Testis (tissue), 3 donors: ENCODE measurements around the gene PGRMC2. TPM values are rescaled to one million over a fixed set of nuclear protein-coding genes. Genes with fewer than 3 reads are reported as not detected.
A peak's percentile ranks its signal among the peaks of the same experiment; 100 is the strongest.

Source experiments
- DNase-seq: peaks from one replicate; pipeline ENCODE4 v3.0.0-alpha.2; 2019
- H3K27ac ChIP-seq, 2 donors: fragments of 200-600 bp; sonication (generic); one replicate each; pipeline ENCODE4 v1.5.1; 2019
- H3K27me3 ChIP-seq: fragments of 200-600 bp; sonication (generic); one replicate; pipeline ENCODE4 v1.5.1; 2019
- H3K36me3 ChIP-seq: fragments of 200-600 bp; sonication (generic); one replicate; pipeline ENCODE4 v1.5.1; 2017; ENCODE audit warnings: low read depth; ENCODE audit errors: missing control alignments
- H3K4me1 ChIP-seq: fragments of 200-600 bp; sonication (generic); one replicate; pipeline ENCODE4 v1.5.1; 2019
- H3K4me3 ChIP-seq, 2 donors: fragments of 200-600 bp; sonication (generic); one replicate each; pipeline ENCODE4 v1.5.1; 2017 to 2019
- H3K9me3 ChIP-seq: fragments of 200-600 bp; sonication (generic); one replicate; pipeline ENCODE4 v1.5.1; 2017
- CTCF ChIP-seq, 3 experiments: fragments of 450-650 bp in 2 of 3; fragments of 200-600 bp in 1 of 3; sonication (generic) in 1 of 3; IDR thresholded peaks; one replicate each; pipeline ENCODE4 v1.5.1; 2016 to 2019; ENCODE audit warnings: antibody characterized with exemption in 3 of 3, mild to moderate bottlenecking in 2 of 3, moderate library complexity in 1 of 3
- POLR2A ChIP-seq: fragments of 450-650 bp; IDR thresholded peaks from one replicate; pipeline ENCODE4 v1.6.1; 2017; ENCODE audit warnings: antibody characterized with exemption, mild to moderate bottlenecking, moderate library complexity
- WGBS, 2 donors: methylation state at CpG; one replicate each; pipeline ENCODE4 v1.1.5; 2018; 5-methylcytosine and 5-hydroxymethylcytosine counted together
- intact Hi-C: fragments of 100-400 bp; cut with DNase I; formaldehyde crosslinking; loops from one replicate; pipeline ENCODE4 v1.15.1; 2023; ENCODE audit warnings: low total_unique reads
- polyA plus RNA-seq: library from polyadenylated mRNA; stranded (reverse); fragments of 350-450 nt; fragmentation: Illumina TruSeq; extraction: RNeasy Lipid Tissue Mini Kit (QIAGEN cat#74804); gene quantifications from one replicate; pipeline ENCODE4 v1.2.3, GENCODE V29; 2014; ENCODE audit warnings: low read depth, low replicate concordance; ENCODE audit not compliant: insufficient read depth
- total RNA-seq, 2 donors: library from RNA; depleted of rRNA; stranded (reverse); fragments of >200 nt; gene quantifications; one replicate each; pipeline ENCODE4 v1.2.3, GENCODE V29; 2016

The PGRMC2 gene
- total and polyA plus RNA-seq, 3 donors from 2014 or later = 32.3 to 85.3 (median 41.2) TPM

GRCh38 chr4:128221586-128221985, 66.0 kb downstream of the PGRMC2 start:
- Histone ChIP-seq H3K9me3 (no peaks in the 10 kb centered on the region), H3K4me3 (no peak overlapping the region), H3K36me3 (no peaks in the 10 kb centered on the region), H3K4me1 (no peaks in the 10 kb centered on the region), H3K27me3 (no peaks in the 10 kb centered on the region), H3K27ac (no peak overlapping the region)
- no peak for DNase-seq
- intact Hi-C loops = no loop called here
- no peak for TF ChIP-seq POLR2A
- no peak for TF ChIP-seq CTCF (IDR thresholded peaks at IDR 0.05)

DNA sequence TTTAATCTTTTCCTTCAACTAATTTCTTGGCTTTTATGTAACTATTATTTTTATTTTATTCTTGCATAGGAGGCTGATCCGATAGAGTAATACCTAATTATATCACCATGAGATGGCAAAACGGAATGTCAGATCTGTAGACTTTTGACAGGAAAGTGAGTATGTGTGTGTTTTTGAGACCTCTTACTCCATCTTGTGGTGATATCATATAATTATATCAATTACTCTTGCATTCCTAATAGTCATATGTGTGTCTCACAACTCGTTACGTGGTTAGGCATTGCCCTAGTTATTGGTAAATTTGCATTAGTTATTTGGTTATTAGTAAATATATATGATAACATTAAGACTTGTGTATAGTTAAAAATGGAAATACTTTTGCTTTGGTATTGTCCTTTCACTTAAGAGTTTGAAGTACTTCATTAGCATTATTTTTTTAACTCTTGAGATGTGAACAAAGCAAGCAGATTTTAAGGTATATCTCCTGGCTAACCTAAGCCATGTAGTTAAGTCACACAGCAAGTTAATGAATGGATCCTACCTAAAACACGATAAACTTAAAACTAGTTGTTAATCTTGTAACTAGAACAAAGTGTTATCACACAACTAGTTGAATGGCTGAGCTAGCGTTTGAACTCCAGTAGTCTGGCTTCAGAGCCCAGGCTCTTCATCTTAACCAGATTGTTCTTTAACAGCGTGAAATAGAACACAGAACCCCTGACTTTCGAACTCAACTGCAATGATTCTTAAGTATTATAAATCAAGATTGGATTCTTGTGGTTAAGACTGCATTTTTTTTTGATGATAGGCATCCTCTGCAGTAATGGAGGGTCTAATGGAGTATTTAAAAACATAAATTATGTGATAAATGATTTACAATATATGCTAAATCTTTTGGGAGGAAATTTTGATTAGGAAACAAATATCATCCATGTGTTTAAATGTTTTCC, 67.1 kb downstream of the PGRMC2 start:
- no peaks in the 10 kb centered on the region for H3K9me3 ChIP-seq
- 59 to 65% methylated on average over 8 of the region's 8 CpGs for WGBS, 2 donors

More for the DNA sequence above, 67.1 kb downstream of the PGRMC2 start:
- Histone ChIP-seq H3K27me3 (no peaks in the 10 kb centered on the region), H3K27ac (no peak overlapping the region), H3K4me3 (no peak overlapping the region), H3K36me3 (no peaks in the 10 kb centered on the region), H3K4me1 (no peaks in the 10 kb centered on the region)
- TF ChIP-seq POLR2A (no peak), CTCF (IDR thresholded peaks at IDR 0.05) (peak in 1 of 3 experiments; percentile 39)
- intact Hi-C loops = no loop called here
- DNase-seq = no peak

Other genes starting within 250 kb of the PGRMC2 start
- 10 to 100 TPM; 54.5 to 86.1 TPM for gene LARP1B, start 226.5 kb downstream of the PGRMC2 start, total RNA-seq
- 97.5 TPM for gene LARP1B, start 226.5 kb downstream of the PGRMC2 start, polyA plus RNA-seq